Endothelial cell of umbilical vein (primary cell): ENCODE measurements around the gene NTMT2.

Experiments
- CTCF ChIP-seq, 2 donors: IDR thresholded peaks; 1 replicate in 1 of 2; 2 replicates in 1 of 2; pipeline ENCODE4 v1.5.1; 2011; ENCODE audit warnings: low read length in 2 of 2, mild to moderate bottlenecking in 2 of 2, moderate library complexity in 2 of 2, control low read depth in 1 of 2, inconsistent platforms in 1 of 2, low read depth in 1 of 2; ENCODE audit not compliant: insufficient read depth in 1 of 2; ENCODE audit errors: extremely low read depth in 1 of 2
- EZH2 ChIP-seq: IDR thresholded peaks from 2 replicates; pipeline ENCODE4 v1.6.1; 2012; ENCODE audit warnings: borderline replicate concordance, low read depth, mild to moderate bottlenecking, moderate library complexity, low read length, inconsistent platforms; ENCODE audit not compliant: severe bottlenecking
- JUN ChIP-seq: IDR thresholded peaks from 2 replicates; pipeline ENCODE4 v1.6.1; 2011; ENCODE audit warnings: borderline replicate concordance, low read depth; ENCODE audit not compliant: insufficient read length, insufficient read depth
- MAX ChIP-seq: IDR thresholded peaks from 2 replicates; pipeline ENCODE4 v1.6.1; 2011; ENCODE audit not compliant: insufficient read depth, insufficient read length
- MYC ChIP-seq: IDR thresholded peaks from one replicate; pipeline ENCODE4 v1.6.1; 2011; ENCODE audit warnings: mild to moderate bottlenecking, low read depth, low read length
- POLR2A ChIP-seq: IDR thresholded peaks from 2 replicates; pipeline ENCODE4 v1.6.1; 2012; ENCODE audit warnings: low read depth, mild to moderate bottlenecking, control low read depth, low read length
- POLR2AphosphoS5 ChIP-seq: IDR thresholded peaks from 2 replicates; pipeline ENCODE4 v1.6.1; 2012; ENCODE audit warnings: low read depth, mild to moderate bottlenecking, control low read depth, low read length, moderate library complexity; ENCODE audit not compliant: insufficient read depth

GRCh38 chr1:170210142-170210541 is 64.4 kb downstream of the NTMT2 start:
- no peak for TF ChIP-seq POLR2A
- TF ChIP-seq CTCF (IDR thresholded peaks at IDR 0.05; ENCODE audit: extremely low read depth in 1 of 2, insufficient read depth in 1 of 2, low read depth in 1 of 2, low read length in 2 of 2) = no peak
- no peak for TF ChIP-seq EZH2
- TF ChIP-seq POLR2AphosphoS5 = no peak
- TF ChIP-seq MAX = no peak
- TF ChIP-seq MYC = no peak
- no peak for TF ChIP-seq JUN
